GM18861 (cell line): Measurements from ENCODE around the gene ZNF814.
"Not testable (repeated sequence)": the region's sequence is repeated elsewhere in the genome, so short reads cannot be mapped to it uniquely, and the experiment has no call there.

ENCODE experiments used
- ATAC-seq: cut with Tn5 transposase; IDR thresholded peaks from one replicate; pipeline ENCODE4 v1.9.1; 2021; ENCODE audit not compliant: unreplicated experiment

Gene ZNF814

GRCh38 chr19:57888560-57889231 lies at the start of gene ZNF814:
TSS of gene ZNF814 (minus strand) at chr19:57889037. CDS start at chr19:57888802, 235 bp downstream.
- ATAC-seq: peak; percentile 42

- no peak for ATAC-seq
Observed at GRCh38 chr19:57935731-57936130, 46.9 kb upstream of the ZNF814 start.

DNA sequence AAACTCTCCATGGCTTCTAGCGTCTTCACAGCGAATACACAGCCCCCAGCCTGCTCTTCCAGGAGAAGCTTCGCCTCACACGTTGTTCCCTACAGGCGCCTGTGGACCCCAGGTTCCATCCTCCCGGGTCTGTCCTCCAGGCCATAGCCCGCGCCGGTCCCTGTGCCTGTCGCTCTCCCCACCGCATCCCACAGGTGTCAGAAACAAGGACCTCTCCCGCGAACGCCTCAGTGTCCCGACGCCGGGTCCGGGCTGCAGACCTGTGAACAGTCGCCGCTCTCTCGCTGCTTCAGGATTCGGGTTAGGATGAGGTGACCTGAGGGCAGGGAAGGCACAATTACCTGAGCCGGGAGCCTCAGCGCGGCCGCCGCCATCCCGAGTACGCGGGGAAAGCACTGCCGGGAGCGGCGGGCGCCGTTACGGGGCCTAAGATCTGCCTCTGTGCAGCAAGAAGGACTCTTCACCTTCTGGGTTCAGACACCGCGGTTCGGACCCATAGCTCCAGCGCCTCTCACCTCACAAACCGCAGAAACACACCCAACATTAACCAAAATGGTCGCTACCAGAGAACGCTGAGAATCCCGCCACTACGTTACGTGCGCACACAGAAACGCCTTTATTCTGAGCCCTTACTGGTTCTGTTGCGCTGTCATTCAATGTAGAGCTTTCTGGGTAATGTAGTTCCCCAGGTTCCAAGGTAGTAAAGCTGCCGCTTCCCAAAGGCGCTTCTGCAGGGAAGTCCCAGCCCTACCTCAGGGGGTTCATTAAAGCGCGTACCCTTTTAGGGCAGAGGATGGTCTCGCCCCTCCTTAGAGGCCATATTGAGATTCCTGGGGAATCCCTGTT lies 46.2 kb upstream of the ZNF814 start, which contains the start of gene ZNF418:
TSS of gene ZNF418 (minus strand) at position 583 of the 846 bp plus-strand sequence. CDS start 1,580 bp downstream, outside the sequence.
- ATAC-seq: peak; percentile 90

GRCh38 chr19:57927587-57927986 lies 38.8 kb upstream of the ZNF814 start:
- ATAC-seq: no peak

- ATAC-seq: peak; percentile 96
Observed at GRCh38 chr19:57916168-57916995, 27.5 kb upstream of the ZNF814 start, which contains the start of gene ZNF417. TSS of gene ZNF417 (minus strand) at chr19:57916592. CDS start at chr19:57916411, 181 bp downstream.

DNA sequence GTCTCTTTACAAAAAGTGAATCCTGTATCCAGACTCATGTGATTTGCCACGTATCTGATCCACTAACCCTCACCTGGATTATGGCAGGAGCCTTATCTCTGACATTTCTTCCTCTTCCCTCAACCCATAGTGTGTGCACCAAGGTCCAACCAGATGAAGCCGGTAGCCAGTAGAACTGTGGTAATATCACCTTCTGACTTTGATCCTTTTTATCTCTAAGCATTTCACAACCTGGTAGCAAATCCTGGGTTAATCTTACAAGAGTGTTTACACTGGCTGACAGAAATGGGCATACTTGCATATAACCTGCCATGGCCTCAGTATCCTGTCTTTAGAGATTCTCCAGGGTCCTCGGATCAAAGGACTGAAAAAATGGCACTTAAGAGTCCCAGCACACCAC lies 25.7 kb upstream of the ZNF814 start:
- no peak for ATAC-seq

DNA sequence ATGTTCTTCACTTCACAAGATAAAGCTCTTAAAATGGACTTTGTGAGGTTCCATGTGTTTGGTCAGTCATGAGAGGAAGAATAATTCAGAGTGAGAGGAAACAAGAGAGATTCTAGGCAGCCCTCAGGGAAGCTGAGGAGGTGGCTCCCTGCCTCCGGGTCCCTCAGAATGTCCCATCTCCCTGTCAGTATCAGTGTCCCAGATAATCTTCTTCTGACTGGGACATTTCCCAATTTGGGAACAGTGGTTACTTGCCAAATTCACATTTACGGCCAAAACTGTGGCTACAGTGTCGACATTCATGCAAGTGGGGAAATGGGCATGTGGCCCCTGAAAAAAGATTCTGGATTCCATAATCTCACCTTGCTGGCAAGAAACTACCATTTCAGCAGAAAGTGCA lies 18.6 kb upstream of the ZNF814 start:
- ATAC-seq: no peak

- no peak for ATAC-seq
Observed at GRCh38 chr19:57905258-57905657, 16.4 kb upstream of the ZNF814 start.

- no peak for ATAC-seq
Observed at GRCh38 chr19:57903618-57904184, 14.9 kb upstream of the ZNF814 start.

DNA sequence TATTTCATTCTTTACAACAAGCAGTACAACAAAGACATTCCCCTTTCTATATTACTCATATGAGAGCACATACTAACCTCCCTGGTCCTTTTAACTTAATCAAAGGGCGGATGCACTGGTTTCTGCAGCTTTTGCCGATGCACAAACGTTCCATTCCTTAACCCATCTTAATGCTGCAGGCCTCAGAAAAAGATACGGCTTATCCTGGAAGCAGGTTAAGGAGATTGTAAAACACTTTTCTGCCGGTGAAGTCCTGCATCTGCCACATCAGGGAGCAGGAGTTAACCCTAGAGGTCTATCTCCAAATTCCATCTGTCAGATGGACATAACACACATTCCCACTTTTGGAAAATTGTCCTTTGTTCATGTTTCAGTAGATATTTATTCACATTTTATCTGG lies 11.5 kb upstream of the ZNF814 start:
- no peak for ATAC-seq

- not testable (repeated sequence) for ATAC-seq
Observed at GRCh38 chr19:57890706-57891105, 1.9 kb upstream of the ZNF814 start.

- ATAC-seq: no peak
Observed at GRCh38 chr19:57888107-57888559, 704 bp downstream of the ZNF814 start.

- ATAC-seq: no peak
Observed at GRCh38 chr19:57887195-57887941, 1.5 kb downstream of the ZNF814 start.

- no peak for ATAC-seq
Observed at GRCh38 chr19:57886046-57886445, 2.8 kb downstream of the ZNF814 start.

DNA sequence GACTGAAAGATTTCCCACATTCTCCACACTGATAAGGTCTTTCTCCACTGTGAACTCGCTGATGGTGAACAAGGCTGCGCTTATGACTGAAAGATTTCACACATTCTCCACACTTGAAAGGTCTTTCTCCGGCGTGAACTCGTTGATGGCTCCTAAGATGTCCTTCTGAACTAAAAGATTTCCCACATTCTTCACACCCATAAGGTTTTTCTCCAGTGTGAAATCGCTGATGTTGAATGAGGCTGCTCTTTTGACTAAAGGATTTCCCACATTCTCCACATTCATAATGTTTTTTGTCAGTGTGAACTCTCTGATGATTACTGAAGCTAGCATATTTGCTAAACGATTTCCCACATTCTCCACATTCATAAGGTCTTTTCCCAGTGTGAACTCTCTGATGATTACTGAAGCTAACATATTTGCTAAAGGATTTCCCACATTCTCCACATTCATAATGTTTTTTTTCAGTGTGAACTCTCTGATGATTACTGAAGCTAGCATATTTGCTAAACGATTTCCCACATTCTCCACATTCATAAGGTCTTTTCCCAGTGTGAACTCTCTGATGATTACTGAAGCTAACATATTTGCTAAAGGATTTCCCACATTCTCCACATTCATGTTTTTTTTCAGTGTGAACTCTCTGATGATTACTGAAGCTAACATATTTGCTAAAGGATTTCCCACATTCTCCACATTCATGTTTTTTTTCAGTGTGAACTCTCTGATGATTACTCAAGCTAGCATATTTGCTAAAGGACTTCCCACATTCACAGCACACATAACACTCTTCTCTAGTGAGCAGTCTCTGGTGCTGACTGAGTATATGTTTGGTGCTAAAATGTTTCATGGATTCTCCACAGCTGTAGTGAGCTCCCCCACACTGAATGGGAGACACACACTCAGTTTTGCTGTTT lies 14.7 kb downstream of the ZNF814 start:
- ATAC-seq: not testable (repeated sequence)

DNA sequence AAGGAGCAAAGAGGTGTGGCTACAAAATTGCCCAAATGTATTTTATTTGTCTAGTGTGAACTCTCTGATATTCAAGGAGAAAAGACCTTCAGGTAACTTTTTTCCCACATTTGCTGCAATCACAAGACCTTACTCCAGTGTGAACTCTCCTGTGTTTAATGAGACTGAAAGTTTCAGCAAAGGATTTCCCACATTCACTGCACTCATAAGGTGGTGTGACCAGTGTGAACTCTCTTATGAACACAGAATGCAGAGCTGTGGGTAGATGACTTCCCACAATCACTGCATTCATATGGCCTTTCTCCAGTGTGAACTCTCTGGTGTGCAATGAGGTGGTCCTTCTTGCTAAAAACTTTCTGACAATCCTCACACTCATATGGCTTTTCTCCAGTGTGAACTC lies 16.4 kb downstream of the ZNF814 start:
- ATAC-seq: no peak

DNA sequence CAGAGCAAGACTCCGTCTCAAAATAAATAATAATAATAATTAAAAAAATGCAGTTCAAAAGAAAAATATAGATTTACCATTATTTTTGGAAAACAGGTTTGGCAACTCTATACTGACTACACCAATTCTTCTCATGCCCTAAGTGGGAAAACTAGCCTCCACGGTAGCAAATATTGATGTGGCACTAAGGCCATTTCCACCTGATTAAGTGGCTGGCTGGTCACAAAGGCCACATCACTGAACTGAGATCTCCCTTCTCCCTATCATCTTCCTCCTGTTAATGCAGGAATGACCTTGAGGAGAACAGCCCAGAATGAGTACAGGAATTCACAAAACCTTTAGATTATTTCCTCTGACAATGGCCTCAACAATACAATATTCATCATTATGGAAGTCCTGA lies 18.6 kb downstream of the ZNF814 start:
- ATAC-seq: no peak

DNA sequence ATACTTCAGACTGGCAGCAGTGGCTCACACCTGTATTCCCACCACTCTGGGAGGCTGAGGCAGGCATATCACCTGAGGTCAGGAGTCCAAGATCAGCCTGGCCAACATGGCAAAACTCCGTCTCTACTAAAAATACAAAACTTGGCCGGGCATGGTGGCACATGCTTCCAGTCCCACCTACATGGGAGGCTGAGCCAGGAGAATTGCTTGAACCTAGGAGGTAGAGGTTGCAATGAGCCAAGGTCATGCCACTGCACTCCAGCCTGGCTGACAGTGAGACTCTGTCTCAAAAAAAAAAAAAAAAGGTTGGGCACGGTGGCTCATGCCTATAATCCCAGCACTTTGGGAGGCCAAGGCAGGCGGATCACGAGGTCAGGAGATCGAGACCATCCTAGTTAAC lies 19.2 kb downstream of the ZNF814 start:
- not testable (repeated sequence) for ATAC-seq
